ENCODE measurements around the gene PADI2. TPM values are rescaled to one million over a fixed set of nuclear protein-coding genes. Genes with fewer than 3 reads are reported as not detected.

Gene PADI2
- total RNA-seq, 1 experiment from 2014 or later: 3.0 TPM

DNA sequence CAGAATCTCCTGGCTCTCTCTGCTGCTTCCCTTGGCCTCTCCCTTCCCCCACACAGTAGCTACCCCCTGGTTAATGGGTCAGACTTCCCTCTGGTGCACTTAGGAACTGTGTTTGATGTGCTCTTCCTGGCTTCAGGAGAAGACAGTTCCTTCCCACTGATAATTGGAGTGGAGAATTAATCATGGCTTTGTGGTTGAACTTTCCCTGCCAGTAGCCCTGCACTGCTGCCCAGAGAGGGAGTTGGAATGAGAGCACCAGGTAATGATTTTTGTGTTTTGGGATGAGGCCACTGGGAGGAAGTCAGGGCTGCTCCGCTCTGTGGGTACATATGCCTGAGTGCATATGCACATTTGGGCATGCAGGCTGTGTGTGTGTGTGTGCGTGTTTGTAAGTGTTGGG lies 39.7 kb upstream of the PADI2 start:
- no peak overlapping the region for H3K9ac ChIP-seq (ENCODE audit: extremely low read depth, insufficient read length, low read length)
- H4K8ac ChIP-seq (replicated peaks; ENCODE audit: insufficient read length, low read depth, low read length): no peak overlapping the region
- H3K79me2 ChIP-seq (ENCODE audit: insufficient read depth, low read length): no peaks in the 10 kb centered on the region
- Mint-ChIP-seq H3K4me3 (no peak overlapping the region), H3K27ac (peak overlapping the region in 1 of 3 experiments; percentile 29; a peak in 1 of 7 replicates), H3K9me3 (peaks cover 35 to 36% of the 10 kb centered on the region in 2 experiments), H3K36me3 (ENCODE audit: insufficient read depth in 1 of 3, low read depth in 3 of 3) (peaks cover 0 to 20% (median 16%) of the 10 kb centered on the region in 3 experiments; a peak in 6 of 7 replicates), H3K4me1 (peaks cover 25 to 26% of the 10 kb centered on the region in 2 experiments), H3K27me3 (ENCODE audit: low read depth) (peaks cover 7% of the 10 kb centered on the region)
- H3K9me3 ChIP-seq (ENCODE audit: control insufficient read depth, low read depth, low read length): peaks cover 24% of the 10 kb centered on the region
- H3K27ac ChIP-seq (ENCODE audit: insufficient read length, low read depth, low read length): no peak overlapping the region
- no peak overlapping the region for H3K14ac ChIP-seq (ENCODE audit: insufficient read depth, low read length)
- no peak overlapping the region for H3K4me2 ChIP-seq (ENCODE audit: insufficient read depth, insufficient read length, low read length)
- no peaks in the 10 kb centered on the region for H3K23me2 ChIP-seq (ENCODE audit: insufficient read length, low read depth, low read length, poor library complexity, severe bottlenecking)
- no peak overlapping the region for H2BK120ac ChIP-seq (ENCODE audit: low read depth, low read length, poor library complexity, severe bottlenecking)
- no peak overlapping the region for H2BK12ac ChIP-seq (ENCODE audit: insufficient read length, low read depth, low read length)
- no peak for DNase-seq
- H3K79me1 ChIP-seq (ENCODE audit: insufficient read depth, low read depth, low read length, poor library complexity, severe bottlenecking): no peaks in the 10 kb centered on the region
- H3K18ac ChIP-seq (ENCODE audit: insufficient read length, low read depth, low read length): no peak overlapping the region
- peaks cover 2% of the 10 kb centered on the region; the same call in 1 of the 2 replicates for H3K4me1 ChIP-seq (ENCODE audit: insufficient read depth, low read length)
- H3K56ac ChIP-seq (ENCODE audit: insufficient read length, low read depth, low read length): no peak overlapping the region
- no peak overlapping the region for H3T11ph ChIP-seq (ENCODE audit: low read length)
- H3K4ac ChIP-seq (ENCODE audit: low read depth, low read length): no peak overlapping the region
- no peak overlapping the region for H2BK5ac ChIP-seq (ENCODE audit: insufficient read length, low read length)
- no peak overlapping the region for H2AK5ac ChIP-seq (ENCODE audit: insufficient read length, low read length)
- H4K20me1 ChIP-seq (ENCODE audit: control insufficient read depth, insufficient read depth, insufficient read length): no peaks in the 10 kb centered on the region
- no peak overlapping the region for H2BK15ac ChIP-seq (ENCODE audit: low read depth, low read length)
- no CpG with 5 or more reads among the region's 2 CpGs for WGBS (ENCODE audit: extremely low coverage, insufficient read length, low lambda C conversion rate)
- no peak overlapping the region for H2BK20ac ChIP-seq (ENCODE audit: low read depth, low read length, poor library complexity, severe bottlenecking)
- TF ChIP-seq CTCF (conservative IDR thresholded peaks at IDR 0.05): no peak
- no peak overlapping the region for H4K5ac ChIP-seq (ENCODE audit: insufficient read length, low read depth, low read length)
- H4K91ac ChIP-seq (ENCODE audit: insufficient read length, low read depth, low read length): no peak overlapping the region
- no peak overlapping the region for H2AFZ ChIP-seq (ENCODE audit: low read length)
- no peaks in the 10 kb centered on the region for H3K27me3 ChIP-seq (ENCODE audit: insufficient read depth, low read length)
- no peak overlapping the region for H3K23ac ChIP-seq (ENCODE audit: insufficient read length, low read depth, low read length)
